Left colon (tissue), 2 donors: ENCODE measurements around the gene PACC1. TPM values are rescaled to one million over a fixed set of nuclear protein-coding genes. Genes with fewer than 3 reads are reported as not detected.
A peak's percentile ranks its signal among the peaks of the same experiment; 100 is the strongest.
"Not testable (repeated sequence)": the region's sequence is repeated elsewhere in the genome, so short reads cannot be mapped to it uniquely, and the experiment has no call there.

ENCODE experiments used
- ATAC-seq: fragments of 200-7000 bp; cut with Tn5 transposase; one replicate; pipeline ENCODE4 v1.9.1; 2020; ENCODE audit warnings: mild to moderate bottlenecking, moderate library complexity
- DNase-seq, 2 donors: peaks; one replicate each; pipeline ENCODE4 v3.0.0-alpha.2; 2020
- intact Hi-C, 2 donors: fragments of 100-400 bp; cut with DNase I in 1 of 2; cut with micrococcal nuclease in 1 of 2; formaldehyde crosslinking; loops; one replicate each; pipeline versions ENCODE4 v1.11.2 to v1.14.0; 2022; cut with DNase I, micrococcal nuclease
- total RNA-seq, 2 donors: library from RNA; stranded (reverse); fragmentation: NEBNext Ultra II Directional; extraction: Animal tissue kit (Norgen Biotek cat#: 25700); gene quantifications; one replicate each; pipeline ENCODE4 v1.2.1, GENCODE V29; 2021
- donor health status: DM: no; HTN: no; CAD: no.
- donor health status: DM: yes; HTN: yes; CAD: no.

Gene PACC1
- total RNA-seq, 2 donors from 2014 or later, result 2.8 to 2.9 TPM

DNA sequence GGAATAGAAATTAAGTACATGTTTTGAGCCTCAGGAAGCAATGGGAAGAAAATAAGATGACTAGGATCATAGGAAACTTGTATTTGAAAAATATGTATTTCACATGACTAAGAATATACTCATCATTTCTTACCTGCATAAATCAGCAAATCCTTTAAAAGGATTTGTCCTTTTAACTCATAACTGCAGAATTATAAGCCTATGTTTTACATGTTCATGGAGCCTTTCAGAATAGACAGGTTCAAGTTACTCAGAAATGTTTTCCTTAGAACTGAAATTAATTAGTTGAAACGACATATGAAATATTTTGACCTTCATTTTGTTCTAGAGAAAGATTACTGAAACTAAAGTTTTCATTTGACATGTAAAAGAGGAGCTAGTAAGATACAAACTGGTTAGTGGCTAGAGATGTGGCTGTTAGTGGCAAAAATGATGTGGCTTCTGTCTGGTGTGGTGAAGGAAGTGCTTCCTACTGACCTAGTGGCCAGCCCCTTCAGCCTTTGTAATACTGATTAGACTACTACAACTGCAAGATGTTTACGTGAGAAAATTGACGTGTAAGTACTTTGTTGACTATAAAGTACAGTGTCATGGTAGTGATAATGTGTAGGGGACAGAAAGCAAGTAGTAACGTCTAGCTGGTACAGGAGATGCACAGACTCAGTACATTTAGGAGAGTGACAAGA, 54.7 kb downstream of the PACC1 start:
- ATAC-seq (peak; percentile 22), DNase-seq (no peak)
- intact Hi-C loops, result no loop called here

DNA sequence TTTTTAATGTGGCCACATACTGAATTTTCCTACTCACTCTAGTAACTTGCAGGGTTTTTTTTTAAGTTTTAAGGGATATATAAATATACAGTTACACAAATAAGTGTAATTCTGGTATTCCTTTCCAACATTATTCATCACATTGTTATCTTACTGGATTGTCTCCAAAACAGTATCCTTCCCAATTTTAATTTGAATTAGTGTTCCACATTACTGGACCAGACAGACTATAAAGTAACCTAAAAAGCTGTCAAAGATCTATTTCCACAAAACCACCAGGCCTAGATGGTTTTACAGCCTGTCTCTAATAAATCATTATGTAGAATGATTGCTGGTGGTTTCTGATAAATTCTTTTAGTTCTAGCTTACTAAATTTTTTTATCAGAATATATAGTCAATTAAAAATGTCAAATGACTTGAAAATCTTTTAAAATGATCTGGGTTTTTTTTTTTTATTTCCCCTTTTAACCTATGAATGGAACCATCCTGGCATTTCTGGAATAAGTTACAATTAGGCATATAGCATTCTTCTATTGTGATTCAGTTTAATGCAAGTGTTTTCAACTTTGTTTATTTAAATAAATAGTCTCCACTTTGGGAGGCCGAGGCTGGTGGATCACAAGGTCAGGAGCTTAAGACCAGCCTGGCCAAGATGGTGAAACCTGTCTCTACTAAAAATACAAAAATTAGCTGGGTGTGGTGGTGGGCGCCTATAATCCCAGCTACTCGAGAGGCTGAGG, 59.3 kb downstream of the PACC1 start:
- intact Hi-C loops, result no loop called here
- DNase-seq (no peak), ATAC-seq (no peak)

DNA sequence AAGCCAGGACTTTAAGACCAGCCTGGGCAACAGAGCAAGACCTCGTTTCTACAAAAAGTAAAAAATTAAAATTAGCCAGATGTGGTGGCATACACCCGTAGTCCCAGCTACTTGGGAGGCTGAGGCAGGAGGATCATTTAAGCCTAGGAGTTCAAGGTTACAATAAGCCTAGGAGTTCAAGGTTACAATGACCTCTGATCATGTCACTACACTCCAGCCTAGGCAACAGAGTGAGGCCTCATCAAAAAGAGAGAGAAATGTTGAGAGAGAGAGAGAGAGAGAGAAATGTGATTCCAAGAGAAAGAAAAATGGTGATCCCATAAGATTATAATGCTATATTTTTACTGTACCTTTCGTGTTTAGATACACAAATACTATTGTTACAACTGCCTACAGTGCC, 60.2 kb downstream of the PACC1 start:
- no peak for DNase-seq
- no peak for ATAC-seq
- intact Hi-C loops, result no loop called here

DNA sequence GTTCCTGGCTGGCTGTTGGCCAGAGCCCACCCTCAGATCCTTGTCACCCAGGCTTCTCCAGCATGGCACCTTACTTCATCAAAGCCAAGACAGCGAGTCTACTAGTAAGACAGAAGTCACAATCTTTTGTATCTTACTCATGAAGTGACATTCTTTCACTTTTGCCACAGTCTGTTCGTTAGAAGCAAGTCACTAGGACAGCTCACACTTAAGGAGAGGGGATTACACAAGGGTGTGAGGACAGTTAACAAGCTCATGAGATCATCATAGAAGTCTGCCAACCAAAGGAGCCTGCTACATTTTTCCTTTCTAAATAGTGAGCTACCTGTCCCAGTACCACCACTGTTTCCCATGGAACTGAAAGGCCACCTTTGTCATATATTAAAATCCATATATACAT, 61.5 kb downstream of the PACC1 start:
- DNase-seq (no peak), ATAC-seq (no peak)
- intact Hi-C loops, result no loop called here

DNA sequence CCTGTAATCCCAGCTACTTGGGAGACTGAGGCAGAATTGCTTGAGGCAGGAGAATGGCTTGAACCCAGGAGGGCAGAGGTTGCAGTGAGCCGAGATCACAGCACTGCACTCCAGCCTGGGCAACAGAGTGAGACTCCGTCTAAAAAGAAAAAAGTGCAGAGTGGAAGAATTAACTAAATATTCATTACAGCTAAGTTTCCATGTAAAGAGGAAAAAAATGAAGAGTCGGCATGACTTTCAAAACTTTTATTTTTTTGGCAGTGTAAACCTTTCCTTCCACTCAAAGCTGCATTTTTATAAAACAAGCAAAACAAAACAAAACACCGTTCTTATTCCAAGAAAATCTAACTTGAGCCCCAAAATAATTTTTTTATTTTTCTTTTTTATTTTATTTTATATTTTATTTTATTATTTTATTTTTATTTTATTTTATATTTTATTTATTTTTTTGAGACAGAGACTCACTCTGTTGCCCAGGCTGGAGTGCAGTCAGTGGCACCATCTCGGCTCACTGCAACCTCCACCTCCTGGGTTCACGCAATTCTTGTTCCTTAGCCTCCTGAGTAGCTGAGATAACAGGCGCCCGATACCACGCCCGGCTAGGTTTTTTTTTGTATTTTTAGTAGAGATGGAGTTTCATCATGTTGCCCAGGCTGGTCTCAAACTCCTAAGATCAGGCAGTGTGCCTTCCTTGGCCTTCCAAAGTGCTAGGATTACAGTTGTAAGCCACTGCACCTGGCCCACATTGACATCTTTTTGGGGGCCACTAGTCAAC, 62.9 kb downstream of the PACC1 start:
- DNase-seq (no peak), ATAC-seq (no peak)
- intact Hi-C loops, result no loop called here

DNA sequence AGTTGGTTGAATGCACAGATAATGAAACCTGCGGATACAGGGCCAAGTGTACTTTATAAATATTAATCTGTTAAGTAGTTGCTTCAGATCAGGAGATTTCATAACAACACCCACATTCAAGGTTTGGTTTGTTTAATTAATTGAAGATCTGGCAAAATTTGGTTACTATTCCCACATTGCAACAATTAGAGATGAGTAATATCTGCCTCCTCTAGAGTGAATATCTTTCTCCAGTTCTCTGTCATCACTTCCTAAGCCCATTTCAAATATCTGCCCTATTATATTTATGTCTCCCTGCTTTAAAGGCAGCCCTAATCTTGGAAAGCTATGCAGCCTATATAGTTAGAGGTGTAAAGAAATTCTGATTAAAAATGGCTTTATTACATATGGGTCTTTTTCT, 68.1 kb downstream of the PACC1 start:
- ATAC-seq, result no peak

DNA sequence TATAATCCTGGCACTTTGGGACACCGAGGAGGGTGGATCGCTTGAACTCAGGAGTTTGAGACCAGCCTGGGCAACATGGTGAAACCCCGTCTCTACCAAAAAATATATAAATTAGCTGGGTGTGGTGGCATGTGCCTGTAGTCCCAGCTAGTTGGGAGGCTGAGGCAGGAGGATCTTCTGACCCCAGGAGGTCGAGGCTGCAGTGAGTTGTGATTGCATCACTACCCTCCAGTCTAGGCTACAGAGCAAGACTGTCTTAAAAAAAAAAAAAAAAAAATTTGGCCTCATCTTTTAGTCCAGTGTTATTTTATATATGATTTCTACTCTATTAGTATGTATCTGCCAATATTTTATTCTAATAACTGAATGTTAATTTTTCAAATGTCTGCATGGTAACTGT, 69.8 kb downstream of the PACC1 start:
- ATAC-seq, result no peak
- no peak for DNase-seq
- intact Hi-C loops, result no loop called here

More for the DNA sequence above, 68.1 kb downstream of the PACC1 start:
- DNase-seq, result no peak
- intact Hi-C loops, result no loop called here

DNA sequence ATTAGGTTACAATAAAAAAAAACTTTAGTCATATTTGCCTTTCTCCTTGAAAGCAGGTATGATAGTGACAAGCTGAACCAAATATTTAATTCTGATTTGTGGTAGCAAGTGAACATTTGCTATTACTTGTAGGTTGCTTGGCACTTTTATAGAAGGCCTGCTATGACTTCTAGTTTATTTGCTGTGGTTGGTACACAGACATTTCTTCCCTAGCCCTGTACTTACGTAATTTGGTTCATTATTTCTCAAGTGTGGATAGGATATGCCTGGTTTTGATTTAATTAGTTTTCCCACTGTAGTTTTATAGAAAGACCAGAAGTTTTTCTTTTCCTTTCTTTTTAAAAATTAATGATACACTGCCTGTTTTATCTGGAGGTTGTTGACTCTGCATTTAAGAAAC, 73.6 kb downstream of the PACC1 start:
- ATAC-seq (no peak), DNase-seq (no peak)
- intact Hi-C loops, result no loop called here

DNA sequence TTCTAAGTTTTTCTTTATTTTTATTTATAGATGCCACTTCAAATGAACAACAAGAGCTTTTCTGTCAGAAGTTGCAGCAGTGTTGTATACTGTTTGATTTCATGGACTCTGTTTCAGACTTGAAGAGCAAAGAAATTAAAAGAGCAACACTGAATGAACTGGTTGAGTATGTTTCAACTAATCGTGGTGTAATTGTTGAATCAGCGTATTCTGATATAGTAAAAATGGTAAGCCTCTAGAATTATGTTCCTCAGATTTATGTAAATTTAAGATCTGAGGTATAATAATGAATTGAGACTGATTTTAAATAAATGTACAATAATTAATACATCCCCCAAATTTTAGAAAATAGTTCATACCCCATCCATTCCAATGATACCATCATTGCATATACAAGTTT, 85.6 kb downstream of the PACC1 start:
- no peak for DNase-seq
- no peak for ATAC-seq
- intact Hi-C loops, result no loop called here

DNA sequence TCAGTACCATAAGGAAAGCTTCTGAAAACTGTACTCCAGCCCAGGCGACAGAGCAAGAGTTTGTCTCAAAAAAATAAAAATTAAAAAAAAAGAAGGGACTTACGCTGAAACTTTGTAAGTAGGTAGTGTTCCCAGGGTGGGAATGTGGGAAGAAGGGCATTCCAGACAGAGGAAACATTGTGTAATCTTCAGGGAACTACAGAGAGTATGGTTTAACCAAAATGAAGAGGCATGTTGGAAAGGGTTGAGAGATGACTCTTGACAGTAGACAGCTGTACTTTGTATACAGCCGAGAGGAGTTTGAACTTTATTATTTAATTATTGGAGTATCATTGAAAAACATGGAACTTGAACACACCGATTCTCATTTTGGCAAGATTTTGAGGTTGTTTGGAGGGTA, 86.4 kb downstream of the PACC1 start:
- intact Hi-C loops, result no loop called here
- no peak for ATAC-seq

DNA sequence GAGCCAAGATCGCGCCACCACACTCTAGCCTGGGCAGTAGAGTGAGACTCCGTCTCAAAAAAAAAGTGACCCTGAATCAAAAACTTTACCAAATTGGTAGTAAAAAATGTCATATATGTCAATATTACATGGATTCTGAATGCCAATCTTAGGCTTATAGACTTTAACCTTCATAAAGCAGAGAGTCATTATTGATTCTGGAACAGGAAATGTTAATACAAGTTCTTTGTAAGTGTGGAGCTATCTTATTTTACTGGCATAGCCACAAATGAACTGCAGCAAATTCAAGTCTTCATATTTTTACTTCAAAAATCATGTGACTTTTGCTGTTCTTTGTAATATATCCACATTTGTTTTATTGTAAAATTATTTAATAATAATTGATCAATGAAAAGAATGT, 88.1 kb downstream of the PACC1 start:
- intact Hi-C loops, result no loop called here
- DNase-seq, result no peak
- ATAC-seq, result no peak

More for the DNA sequence above, 86.4 kb downstream of the PACC1 start:
- no peak for DNase-seq

DNA sequence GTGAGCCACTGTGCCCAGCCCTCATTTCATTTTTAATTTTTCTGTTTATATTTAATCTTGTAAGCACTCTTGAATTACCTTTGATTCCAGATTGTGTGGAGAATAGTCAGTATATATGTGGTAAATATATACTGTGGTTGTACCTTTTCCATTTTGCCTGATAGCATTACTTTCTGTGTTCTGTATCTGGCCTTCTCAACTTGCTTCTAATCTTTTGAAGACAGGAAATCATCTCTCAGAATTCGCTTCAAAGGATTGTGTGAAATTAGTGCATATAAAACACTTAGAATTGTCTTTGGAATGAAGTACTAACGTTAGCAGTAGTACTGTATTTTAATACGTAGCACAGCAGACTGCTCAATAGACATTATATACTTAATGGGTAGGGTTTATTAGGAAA, 91.6 kb downstream of the PACC1 start:
- ATAC-seq, result no peak
- no peak for DNase-seq
- intact Hi-C loops, result no loop called here

DNA sequence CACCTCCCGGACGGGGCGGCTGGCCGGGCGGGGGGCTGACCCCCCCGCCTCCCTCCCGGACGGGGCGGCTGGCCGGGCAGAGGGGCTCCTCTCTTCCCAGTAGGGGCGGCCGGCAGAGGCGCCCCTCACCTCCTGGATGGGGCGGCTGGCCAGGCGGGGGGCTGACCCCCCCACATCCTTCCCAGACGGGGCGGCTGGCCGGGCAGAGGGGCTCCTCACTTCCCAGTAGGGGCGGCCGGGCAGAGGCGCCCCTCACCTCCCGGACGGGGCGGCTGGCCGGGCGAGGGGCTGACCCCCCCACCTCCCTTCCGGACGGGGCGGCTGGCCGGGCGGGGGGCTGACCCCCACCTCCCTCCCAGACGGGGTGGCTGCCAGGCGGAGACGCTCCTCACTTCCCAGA, 93.7 kb downstream of the PACC1 start:
- DNase-seq, intact Hi-C loops, ATAC-seq: not testable (repeated sequence)

DNA sequence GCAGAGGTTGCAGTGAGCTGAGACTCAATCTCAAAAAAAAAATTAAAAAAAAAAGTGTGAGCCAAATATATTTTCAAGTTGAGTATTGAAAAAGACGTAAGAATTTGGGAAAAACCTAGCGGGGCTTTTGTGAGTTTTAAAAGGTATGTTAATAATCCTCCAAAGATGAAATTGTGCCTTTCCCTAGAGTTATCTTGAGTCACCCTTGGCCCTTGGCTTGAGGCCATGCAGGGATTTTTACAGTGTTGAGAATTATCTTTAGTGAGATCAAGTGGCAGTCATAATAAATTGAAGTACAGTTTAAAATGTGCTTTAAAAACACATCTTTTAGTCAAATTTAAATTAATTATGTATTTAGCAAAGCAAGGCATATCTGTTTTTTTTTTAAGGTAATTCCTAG, 96.8 kb downstream of the PACC1 start:
- intact Hi-C loops, result no loop called here
- ATAC-seq (peak; percentile 60), DNase-seq (peak in 1 of 2 donors; percentile 56)

DNA sequence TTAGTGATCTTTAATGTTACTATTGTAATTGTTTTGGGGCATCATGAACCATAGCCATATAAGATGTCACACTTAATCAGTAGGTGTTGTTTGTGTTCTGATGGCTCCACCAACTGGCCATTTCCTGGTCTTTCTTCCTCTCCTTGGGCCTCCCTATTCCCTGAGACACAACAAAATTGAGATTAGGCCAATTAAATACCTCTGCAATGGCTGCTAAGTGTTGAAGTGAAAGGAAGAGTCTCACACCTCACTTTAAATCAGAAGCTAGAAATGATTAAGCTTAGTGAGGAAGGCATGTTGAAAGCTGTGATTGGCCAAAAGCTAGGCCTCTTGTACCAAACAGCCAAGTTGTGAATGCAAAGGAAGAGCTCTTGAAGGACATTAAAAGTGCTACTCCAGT, 98.8 kb downstream of the PACC1 start:
- no peak for DNase-seq
- intact Hi-C loops, result no loop called here
- ATAC-seq, result peak; percentile 80

DNA sequence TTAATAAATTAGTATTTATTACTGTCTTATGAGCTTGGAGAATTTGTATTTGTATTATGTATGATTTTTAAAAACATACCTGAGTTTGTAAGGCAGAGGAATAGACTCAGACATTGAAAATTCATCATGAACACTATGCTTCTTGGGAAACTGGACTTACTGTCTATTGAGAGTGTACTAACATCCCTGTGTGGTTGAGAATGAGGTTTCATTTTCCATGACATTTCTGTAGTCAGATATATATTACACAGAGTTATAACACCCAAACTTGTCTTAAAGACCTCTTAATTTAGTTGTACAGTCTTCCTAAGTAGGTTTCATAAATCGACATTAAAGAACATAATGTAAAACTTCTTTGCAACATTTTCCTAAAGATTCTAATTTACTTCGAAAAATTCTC, 99.5 kb downstream of the PACC1 start:
- ATAC-seq (no peak), DNase-seq (no peak)
- intact Hi-C loops, result no loop called here
